Neural cell (in vitro differentiated cells): Measurements from ENCODE around the gene CDC73.

Experiments used
- EP300 ChIP-seq: fragments of 450-650 bp; conservative IDR thresholded peaks from 2 replicates; pipeline ENCODE4 v1.6.1; 2014; ENCODE audit warnings: antibody characterized with exemption, mild to moderate bottlenecking, moderate library complexity; ENCODE audit not compliant: poor library complexity, severe bottlenecking
- EZH2 ChIP-seq: fragments of 200-600, 300-800 bp; shearing (Covaris generic), sonication (generic); IDR thresholded peaks from 2 replicates; pipeline ENCODE4 v1.6.1; 2014; ENCODE audit warnings: antibody characterized with exemption, low read length, borderline replicate concordance, mild to moderate bottlenecking; ENCODE audit not compliant: insufficient read depth, poor library complexity, severe bottlenecking
- MXI1 ChIP-seq: fragments of 450-650 bp; conservative IDR thresholded peaks from 2 replicates; pipeline ENCODE4 v1.6.1; 2014; ENCODE audit warnings: antibody characterized with exemption, mild to moderate bottlenecking; ENCODE audit not compliant: poor library complexity, severe bottlenecking
- POLR2AphosphoS5 ChIP-seq: IDR thresholded peaks from 2 replicates; pipeline ENCODE4 v1.6.1; 2012
- RAD21 ChIP-seq: fragments of 450-650 bp; conservative IDR thresholded peaks from 2 replicates; pipeline ENCODE4 v1.6.1; 2014; ENCODE audit warnings: antibody characterized with exemption, mild to moderate bottlenecking, moderate library complexity
- REST ChIP-seq: IDR thresholded peaks from 2 replicates; pipeline ENCODE4 v1.6.1; 2012; ENCODE audit warnings: borderline replicate concordance
- SMC3 ChIP-seq: fragments of 450-650 bp; conservative IDR thresholded peaks from 2 replicates; pipeline ENCODE4 v1.6.1; 2014; ENCODE audit warnings: antibody characterized with exemption, mild to moderate bottlenecking, moderate library complexity; ENCODE audit not compliant: poor library complexity
- TF ChIP-seq, protein P1 (sequence below): fragments of 450-650 bp; IDR thresholded peaks from 2 replicates; pipeline ENCODE4 v1.5.1; 2014; ENCODE audit warnings: antibody characterized with exemption, mild to moderate bottlenecking, moderate library complexity; ENCODE audit not compliant: poor library complexity, severe bottlenecking

- TF ChIP-seq, protein P1, sequence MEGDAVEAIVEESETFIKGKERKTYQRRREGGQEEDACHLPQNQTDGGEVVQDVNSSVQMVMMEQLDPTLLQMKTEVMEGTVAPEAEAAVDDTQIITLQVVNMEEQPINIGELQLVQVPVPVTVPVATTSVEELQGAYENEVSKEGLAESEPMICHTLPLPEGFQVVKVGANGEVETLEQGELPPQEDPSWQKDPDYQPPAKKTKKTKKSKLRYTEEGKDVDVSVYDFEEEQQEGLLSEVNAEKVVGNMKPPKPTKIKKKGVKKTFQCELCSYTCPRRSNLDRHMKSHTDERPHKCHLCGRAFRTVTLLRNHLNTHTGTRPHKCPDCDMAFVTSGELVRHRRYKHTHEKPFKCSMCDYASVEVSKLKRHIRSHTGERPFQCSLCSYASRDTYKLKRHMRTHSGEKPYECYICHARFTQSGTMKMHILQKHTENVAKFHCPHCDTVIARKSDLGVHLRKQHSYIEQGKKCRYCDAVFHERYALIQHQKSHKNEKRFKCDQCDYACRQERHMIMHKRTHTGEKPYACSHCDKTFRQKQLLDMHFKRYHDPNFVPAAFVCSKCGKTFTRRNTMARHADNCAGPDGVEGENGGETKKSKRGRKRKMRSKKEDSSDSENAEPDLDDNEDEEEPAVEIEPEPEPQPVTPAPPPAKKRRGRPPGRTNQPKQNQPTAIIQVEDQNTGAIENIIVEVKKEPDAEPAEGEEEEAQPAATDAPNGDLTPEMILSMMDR = no peak
- no peak for TF ChIP-seq POLR2AphosphoS5
- TF ChIP-seq REST = no peak
- no peak for TF ChIP-seq EZH2
- TF ChIP-seq RAD21 = no peak
- TF ChIP-seq EP300 = no peak
- no peak for TF ChIP-seq SMC3
- no peak for TF ChIP-seq MXI1
These were observed 153.9 kb downstream of the CDC73 start for GRCh38 chr1:193275773-193276172.
